ENCODE results near the gene GCFC2.

The GCFC2 gene

GRCh38 chr2:75622500-75622899, 88.2 kb downstream of the GCFC2 start:
- DNase-seq = no peak

GRCh38 chr2:75621228-75621627, 89.5 kb downstream of the GCFC2 start:
- no peak for DNase-seq

GRCh38 chr2:75619956-75620740, 90.6 kb downstream of the GCFC2 start:
- no peak for DNase-seq

- DNase-seq = no peak
Measured at GRCh38 chr2:75616933-75617332, 93.8 kb downstream of the GCFC2 start.

- DNase-seq = no peak
Measured at GRCh38 chr2:75616406-75616805, 94.3 kb downstream of the GCFC2 start.

- DNase-seq = no peak
Measured at GRCh38 chr2:75614162-75614651, 96.5 kb downstream of the GCFC2 start.

GRCh38 chr2:75612862-75613243, 97.9 kb downstream of the GCFC2 start:
- no peak for DNase-seq
